Astrocyte (in vitro differentiated cells and primary cell): ENCODE measurements around the gene ZNF775. TPM values are rescaled to one million over a fixed set of nuclear protein-coding genes. Genes with fewer than 3 reads are reported as not detected.

Experiments
- DNase-seq: peaks from one replicate; pipeline ENCODE4 v3.0.0-alpha.2; 2010; ENCODE audit warnings: low read depth
- FAIRE-seq: peaks from 2 replicates; lab custom pipeline; 2011; peaks lifted over from hg19 to GRCh38; lab: Jason Lieb, UNC
- H2AFZ ChIP-seq: 2 replicates; pipeline ENCODE4 v1.6.0; 2012; ENCODE audit warnings: low read depth, low read length, inconsistent platforms
- H3K27ac ChIP-seq: 2 replicates; pipeline ENCODE4 v1.5.1; 2011; ENCODE audit warnings: low read depth, low read length, inconsistent platforms
- H3K27me3 ChIP-seq: 2 replicates; pipeline ENCODE4 v1.6.0; 2011; ENCODE audit warnings: low read length, inconsistent platforms; ENCODE audit not compliant: insufficient read depth
- H3K36me3 ChIP-seq: 2 replicates; pipeline ENCODE4 v1.5.1; 2011; ENCODE audit warnings: low read length, inconsistent platforms; ENCODE audit not compliant: insufficient read depth
- H3K4me1 ChIP-seq: 2 replicates; pipeline ENCODE4 v1.5.1; 2011; ENCODE audit warnings: low read length, inconsistent platforms; ENCODE audit not compliant: insufficient read depth
- H3K4me2 ChIP-seq: 2 replicates; pipeline ENCODE4 v1.6.0; 2012; ENCODE audit warnings: low read length, inconsistent platforms
- H3K4me3 ChIP-seq: 2 replicates; pipeline ENCODE4 v1.5.1; 2011; ENCODE audit warnings: low read depth, mild to moderate bottlenecking, low read length, inconsistent platforms; ENCODE audit not compliant: insufficient read depth
- H3K79me2 ChIP-seq: 2 replicates; pipeline ENCODE4 v1.6.0; 2012; ENCODE audit warnings: mild to moderate bottlenecking, low read length, inconsistent platforms; ENCODE audit not compliant: insufficient read depth
- H3K9ac ChIP-seq: 2 replicates; pipeline ENCODE4 v1.6.0; 2012; ENCODE audit warnings: mild to moderate bottlenecking, low read length, inconsistent platforms
- H3K9me3 ChIP-seq: 2 replicates; pipeline ENCODE4 v1.5.1; 2012; ENCODE audit warnings: low read depth, mild to moderate bottlenecking, low read length, inconsistent platforms; ENCODE audit not compliant: insufficient read depth
- H4K20me1 ChIP-seq: 2 replicates; pipeline ENCODE4 v1.6.0; 2012; ENCODE audit warnings: low read length, inconsistent platforms; ENCODE audit not compliant: insufficient read depth
- H3K27ac Mint-ChIP-seq: one replicate; pipeline ENCODE4 v1.8.0; 2021; ENCODE audit warnings: mild to moderate bottlenecking, mixed read lengths; ENCODE audit not compliant: unreplicated experiment
- H3K27me3 Mint-ChIP-seq: one replicate; pipeline ENCODE4 v1.8.0; 2021; ENCODE audit warnings: low read depth, mixed read lengths; ENCODE audit not compliant: unreplicated experiment
- H3K36me3 Mint-ChIP-seq: one replicate; pipeline ENCODE4 v1.8.0; 2021; ENCODE audit warnings: low read depth, mixed read lengths; ENCODE audit not compliant: unreplicated experiment
- H3K4me1 Mint-ChIP-seq: one replicate; pipeline ENCODE4 v1.8.0; 2021; ENCODE audit warnings: low read depth, mixed read lengths; ENCODE audit not compliant: unreplicated experiment
- H3K4me3 Mint-ChIP-seq: one replicate; pipeline ENCODE4 v1.8.0; 2021; ENCODE audit warnings: mild to moderate bottlenecking, moderate library complexity, mixed read lengths; ENCODE audit not compliant: unreplicated experiment
- H3K9me3 Mint-ChIP-seq: one replicate; pipeline ENCODE4 v1.8.0; 2021; ENCODE audit warnings: mild to moderate bottlenecking, mixed read lengths; ENCODE audit not compliant: unreplicated experiment
- EZH2 ChIP-seq: IDR thresholded peaks from 2 replicates; pipeline ENCODE4 v1.6.1; 2012; ENCODE audit warnings: mild to moderate bottlenecking, low read length, inconsistent platforms; ENCODE audit not compliant: insufficient read depth
- total RNA-seq: library from RNA; stranded (reverse); gene quantifications from 2 replicates; pipeline ENCODE4 v1.2.1, GENCODE V29; 2021
- TF ChIP-seq, protein P1 (sequence below): IDR thresholded peaks from 2 replicates; pipeline ENCODE4 v1.5.1; 2011; ENCODE audit warnings: low read depth, mild to moderate bottlenecking, inconsistent platforms, low read length, moderate library complexity; ENCODE audit not compliant: insufficient read depth

ZNF775 gene
- total RNA-seq, 1 donor from 2014 or later = 6.5 TPM

DNA sequence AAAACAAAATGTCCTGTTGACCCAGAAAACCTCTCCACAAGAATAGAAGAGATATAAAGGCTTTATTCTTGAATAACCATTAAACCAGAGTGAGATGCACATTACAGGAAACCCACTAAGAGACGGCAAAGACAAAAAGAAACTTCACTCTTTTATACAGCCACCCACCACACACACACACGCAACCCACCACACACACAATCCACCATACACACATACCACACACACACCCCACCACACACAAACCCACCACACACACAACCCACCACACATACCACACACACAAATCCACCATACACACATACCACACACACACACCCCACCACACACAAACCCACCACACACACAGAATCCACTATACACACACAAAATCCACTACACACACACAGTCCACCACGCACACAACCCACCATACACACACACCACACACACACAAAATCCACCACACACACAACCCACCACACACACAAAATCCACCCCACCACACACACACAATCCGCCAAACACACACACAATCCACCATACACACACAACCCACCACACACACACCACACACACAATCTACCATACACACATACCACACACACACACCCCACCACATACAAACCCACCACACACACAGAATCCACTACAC lies 20.0 kb upstream of the ZNF775 start:
- no peaks in the 10 kb centered on the region for H3K36me3 ChIP-seq
- no peak for FAIRE-seq

DNA sequence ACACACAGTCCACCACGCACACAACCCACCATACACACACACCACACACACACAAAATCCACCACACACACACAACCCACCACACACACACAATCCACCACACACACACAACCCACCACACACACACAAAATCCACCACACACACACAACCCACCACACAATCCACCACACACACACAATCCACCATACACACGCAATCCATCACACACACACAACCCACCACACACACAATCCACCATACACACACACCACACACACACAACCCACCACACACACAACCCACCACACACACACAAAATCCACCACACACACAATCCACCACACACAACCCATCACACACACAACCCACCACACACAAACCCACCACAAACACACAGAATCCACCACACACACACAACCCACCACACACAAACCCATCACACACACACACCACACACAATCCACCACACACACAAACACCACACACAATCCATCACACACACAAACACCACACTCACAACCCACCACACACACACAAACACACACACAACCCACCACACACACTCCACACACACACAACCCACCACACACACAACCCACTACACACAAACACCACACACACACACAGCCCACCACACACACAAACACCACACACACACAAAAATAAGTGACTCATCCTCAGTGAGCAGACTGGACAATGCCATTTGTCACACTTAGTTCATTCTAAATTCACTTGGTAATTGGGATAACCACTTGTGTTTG lies 19.3 kb upstream of the ZNF775 start:
- DNase-seq = no peak
- Histone ChIP-seq H3K27me3 (no peaks in the 10 kb centered on the region), H3K79me2 (no peaks in the 10 kb centered on the region), H3K4me1 (peaks cover 2% of the 10 kb centered on the region), H3K9me3 (no peaks in the 10 kb centered on the region), H3K4me3 (no peak overlapping the region), H3K9ac (peak overlapping the region; percentile 12), H2AFZ (no peak overlapping the region), H4K20me1 (no peaks in the 10 kb centered on the region), H3K36me3 (no peaks in the 10 kb centered on the region), H3K4me2 (no peak overlapping the region), H3K27ac (no peak overlapping the region)
- Mint-ChIP-seq H3K9me3 (no peaks in the 10 kb centered on the region), H3K27me3 (peaks cover 3% of the 10 kb centered on the region), H3K36me3 (no peaks in the 10 kb centered on the region), H3K4me3 (no peak overlapping the region), H3K4me1 (peaks cover 9% of the 10 kb centered on the region), H3K27ac (no peak overlapping the region)
- TF ChIP-seq, protein P1, sequence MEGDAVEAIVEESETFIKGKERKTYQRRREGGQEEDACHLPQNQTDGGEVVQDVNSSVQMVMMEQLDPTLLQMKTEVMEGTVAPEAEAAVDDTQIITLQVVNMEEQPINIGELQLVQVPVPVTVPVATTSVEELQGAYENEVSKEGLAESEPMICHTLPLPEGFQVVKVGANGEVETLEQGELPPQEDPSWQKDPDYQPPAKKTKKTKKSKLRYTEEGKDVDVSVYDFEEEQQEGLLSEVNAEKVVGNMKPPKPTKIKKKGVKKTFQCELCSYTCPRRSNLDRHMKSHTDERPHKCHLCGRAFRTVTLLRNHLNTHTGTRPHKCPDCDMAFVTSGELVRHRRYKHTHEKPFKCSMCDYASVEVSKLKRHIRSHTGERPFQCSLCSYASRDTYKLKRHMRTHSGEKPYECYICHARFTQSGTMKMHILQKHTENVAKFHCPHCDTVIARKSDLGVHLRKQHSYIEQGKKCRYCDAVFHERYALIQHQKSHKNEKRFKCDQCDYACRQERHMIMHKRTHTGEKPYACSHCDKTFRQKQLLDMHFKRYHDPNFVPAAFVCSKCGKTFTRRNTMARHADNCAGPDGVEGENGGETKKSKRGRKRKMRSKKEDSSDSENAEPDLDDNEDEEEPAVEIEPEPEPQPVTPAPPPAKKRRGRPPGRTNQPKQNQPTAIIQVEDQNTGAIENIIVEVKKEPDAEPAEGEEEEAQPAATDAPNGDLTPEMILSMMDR = no peak
- no peak for TF ChIP-seq EZH2
- no peak for FAIRE-seq

More for the DNA sequence above, 20.0 kb upstream of the ZNF775 start:
- Histone ChIP-seq H3K9me3 (no peaks in the 10 kb centered on the region), H3K27me3 (no peaks in the 10 kb centered on the region), H3K4me2 (no peak overlapping the region), H3K4me1 (peaks cover 2% of the 10 kb centered on the region), H3K4me3 (no peak overlapping the region), H3K79me2 (no peaks in the 10 kb centered on the region), H3K9ac (no peak overlapping the region), H4K20me1 (no peaks in the 10 kb centered on the region), H3K27ac (no peak overlapping the region), H2AFZ (no peak overlapping the region)
- Mint-ChIP-seq H3K27ac (no peak overlapping the region), H3K36me3 (no peaks in the 10 kb centered on the region), H3K9me3 (no peaks in the 10 kb centered on the region), H3K27me3 (peaks cover 3% of the 10 kb centered on the region), H3K4me1 (peaks cover 9% of the 10 kb centered on the region), H3K4me3 (no peak overlapping the region)
- no peak for TF ChIP-seq EZH2
- TF ChIP-seq, protein P1 = no peak
- no peak for DNase-seq
